GM19328 (cell line): ENCODE results near the gene SP3.

Experiments used
- ATAC-seq: cut with Tn5 transposase; IDR thresholded peaks from one replicate; pipeline ENCODE4 v1.9.1; 2021; ENCODE audit warnings: mild to moderate bottlenecking, moderate library complexity; ENCODE audit not compliant: unreplicated experiment

Gene SP3

GRCh38 chr2:173968551-173968950 is 3.4 kb upstream of the SP3 start:
- ATAC-seq, result no peak

- ATAC-seq, result no peak
Observed at GRCh38 chr2:173966274-173967098, 1.3 kb upstream of the SP3 start.

DNA sequence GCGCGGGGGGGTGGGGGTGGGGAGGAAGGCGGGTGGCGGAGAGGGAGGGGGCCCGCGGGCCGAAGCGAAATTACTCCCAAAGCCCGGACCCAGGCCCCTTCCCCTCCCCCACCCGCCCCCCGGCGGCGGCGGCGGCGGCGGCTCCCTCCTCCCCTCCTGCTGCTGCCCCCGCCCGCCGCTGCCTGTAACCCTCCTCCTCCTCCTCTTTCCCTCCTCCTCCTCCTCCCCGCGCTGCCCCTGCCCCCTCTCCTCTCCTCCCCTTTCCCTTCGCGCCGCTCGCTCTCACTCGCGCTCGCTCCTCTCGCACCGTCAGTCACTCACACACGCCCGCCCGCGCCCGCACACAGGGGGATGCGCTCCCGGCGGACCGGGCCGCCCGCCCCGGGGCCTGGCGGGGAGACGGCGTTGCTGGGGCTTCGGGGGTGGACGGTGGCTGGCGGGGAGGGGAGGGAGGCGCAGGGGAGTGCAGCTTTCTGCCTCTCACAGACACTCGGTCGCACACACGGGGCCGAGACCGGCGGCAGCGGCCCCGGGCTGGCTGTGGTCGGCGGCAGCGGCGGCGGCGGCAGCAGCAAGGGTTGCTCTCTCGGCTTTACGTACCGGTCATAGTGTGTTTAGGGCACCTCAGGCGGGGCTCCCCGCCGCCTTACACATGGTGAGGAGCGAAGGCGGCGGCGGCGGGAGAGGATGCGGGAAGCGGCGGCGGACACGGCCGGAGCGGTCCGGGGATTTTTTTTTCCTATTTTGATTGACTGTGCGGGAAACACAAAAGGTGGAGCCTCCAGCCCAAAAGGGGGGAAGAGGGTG is 405 bp downstream of the SP3 start:
- peak; percentile 0 for ATAC-seq

DNA sequence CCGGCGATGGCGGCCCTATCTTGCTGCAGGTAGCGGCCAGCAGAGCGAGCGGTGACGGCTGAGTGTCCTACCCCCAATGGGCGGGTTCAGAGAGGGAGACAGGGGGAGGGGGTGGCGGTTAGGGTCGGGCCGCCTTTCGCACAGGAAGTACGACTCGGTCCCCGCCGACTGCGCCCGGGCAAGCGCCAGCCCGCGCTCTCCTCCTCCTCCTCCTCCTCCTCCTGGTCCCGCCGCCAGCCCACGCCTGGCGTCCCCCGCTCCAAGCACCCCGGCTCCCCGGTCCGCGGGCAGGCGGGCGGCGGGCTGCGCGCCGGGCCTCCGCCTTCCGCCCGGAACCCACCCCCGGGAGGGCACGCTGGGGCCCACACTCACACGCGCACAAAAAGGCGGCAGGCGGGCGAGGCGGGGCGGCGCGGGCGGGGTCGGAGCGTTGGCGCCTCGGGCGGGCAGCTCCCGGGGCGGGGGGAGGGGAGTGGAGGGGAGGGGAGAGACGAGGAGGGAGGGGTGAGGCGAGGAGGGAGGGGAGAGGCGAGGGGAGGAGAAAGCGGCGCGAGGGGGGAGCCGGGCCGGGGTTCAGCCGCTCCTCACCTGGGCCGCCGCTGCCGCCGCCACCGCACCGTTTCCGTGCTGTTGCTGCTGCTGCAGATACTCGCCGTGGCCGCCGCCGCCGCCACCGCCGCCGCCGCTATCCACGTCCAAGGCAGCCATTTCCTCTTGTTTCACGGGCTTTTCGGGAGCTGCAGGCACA is 1.2 kb downstream of the SP3 start:
- ATAC-seq, result peak; percentile 47

- ATAC-seq, result peak; percentile 15
Observed at GRCh38 chr2:173963323-173963816, 1.8 kb downstream of the SP3 start.

DNA sequence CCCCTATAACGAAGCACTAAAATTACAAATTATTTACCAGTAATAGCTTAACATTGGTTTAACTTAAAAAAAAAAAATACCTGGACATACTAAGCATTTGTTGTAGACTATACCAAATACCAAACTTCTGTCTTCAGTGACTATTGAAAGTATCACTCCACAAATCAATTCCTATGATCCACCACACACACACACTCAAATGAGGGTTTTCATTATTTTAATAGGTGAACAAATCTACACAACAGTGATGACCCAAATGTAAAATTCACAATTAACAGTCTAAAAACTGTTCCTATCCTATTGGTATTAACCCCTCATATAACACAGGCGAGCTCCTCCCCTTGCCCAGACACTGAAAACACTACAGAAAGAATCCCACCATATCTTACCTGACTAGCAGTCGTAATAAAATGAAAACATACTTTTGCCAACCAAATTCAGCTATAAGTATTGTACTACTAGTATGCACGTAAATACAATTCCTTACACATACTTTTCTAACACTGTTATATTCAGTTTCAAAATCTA is 2.5 kb downstream of the SP3 start:
- no peak for ATAC-seq

DNA sequence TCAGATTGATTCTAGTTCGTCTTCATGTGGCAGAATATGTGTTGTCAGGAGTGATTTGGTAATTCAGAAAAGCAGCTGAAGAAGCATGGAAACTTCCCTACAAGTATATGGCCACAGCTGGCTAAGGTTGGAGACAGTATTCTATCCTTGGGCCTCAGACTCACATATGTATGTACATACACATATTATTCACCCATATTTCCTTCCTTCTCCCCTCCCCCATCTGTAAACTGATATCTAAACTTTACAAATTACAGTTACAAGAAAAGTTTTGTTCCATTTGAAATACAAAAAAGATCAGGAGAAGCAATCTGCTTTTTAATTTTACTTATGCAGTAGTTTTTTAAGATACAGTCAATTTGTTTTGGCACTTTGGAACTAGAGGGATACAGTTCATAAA is 3.1 kb downstream of the SP3 start:
- ATAC-seq, result no peak

DNA sequence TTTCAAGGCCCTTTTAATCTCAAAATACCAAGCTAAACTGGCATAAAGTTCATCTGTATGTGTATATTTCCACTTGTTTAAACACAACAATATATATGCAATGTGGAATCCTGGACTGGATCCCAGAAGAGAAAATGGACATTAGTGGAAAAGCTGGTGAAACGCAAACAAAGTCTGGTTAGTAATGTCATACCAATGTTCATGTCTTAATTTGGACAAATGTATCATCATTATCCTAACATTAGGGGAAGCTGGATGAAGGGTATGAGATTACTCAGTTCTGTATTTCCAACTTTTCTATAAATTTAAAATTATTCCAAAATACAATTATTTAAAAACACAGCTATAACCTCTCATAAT is 3.8 kb downstream of the SP3 start:
- no peak for ATAC-seq

- ATAC-seq, result no peak
Observed at GRCh38 chr2:173959909-173960308, 5.3 kb downstream of the SP3 start.

DNA sequence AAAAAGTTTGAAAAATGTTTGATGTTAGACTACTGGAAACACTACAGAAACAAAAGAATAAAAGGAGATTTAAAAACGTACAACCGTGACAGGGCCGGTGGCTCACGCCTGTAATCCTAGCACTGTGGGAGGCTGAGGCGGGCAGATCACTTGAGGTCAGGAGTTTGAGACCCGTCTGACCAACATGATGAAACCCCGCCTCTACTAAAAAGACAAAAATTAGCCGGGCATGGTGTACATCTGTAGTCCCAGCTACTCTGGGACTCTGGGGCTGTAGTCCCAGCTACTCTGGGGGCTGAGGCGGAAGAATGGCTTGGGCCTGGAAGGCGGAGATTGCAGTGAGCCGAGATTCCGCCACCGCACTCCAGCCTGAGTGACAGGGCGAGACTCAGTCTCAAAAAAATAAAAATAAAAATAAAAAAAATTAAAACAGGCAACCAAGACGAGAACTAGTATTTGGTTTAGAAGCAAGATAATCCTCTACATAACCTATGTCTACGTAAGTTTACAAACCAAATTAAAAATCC is 5.8 kb downstream of the SP3 start:
- no peak for ATAC-seq

DNA sequence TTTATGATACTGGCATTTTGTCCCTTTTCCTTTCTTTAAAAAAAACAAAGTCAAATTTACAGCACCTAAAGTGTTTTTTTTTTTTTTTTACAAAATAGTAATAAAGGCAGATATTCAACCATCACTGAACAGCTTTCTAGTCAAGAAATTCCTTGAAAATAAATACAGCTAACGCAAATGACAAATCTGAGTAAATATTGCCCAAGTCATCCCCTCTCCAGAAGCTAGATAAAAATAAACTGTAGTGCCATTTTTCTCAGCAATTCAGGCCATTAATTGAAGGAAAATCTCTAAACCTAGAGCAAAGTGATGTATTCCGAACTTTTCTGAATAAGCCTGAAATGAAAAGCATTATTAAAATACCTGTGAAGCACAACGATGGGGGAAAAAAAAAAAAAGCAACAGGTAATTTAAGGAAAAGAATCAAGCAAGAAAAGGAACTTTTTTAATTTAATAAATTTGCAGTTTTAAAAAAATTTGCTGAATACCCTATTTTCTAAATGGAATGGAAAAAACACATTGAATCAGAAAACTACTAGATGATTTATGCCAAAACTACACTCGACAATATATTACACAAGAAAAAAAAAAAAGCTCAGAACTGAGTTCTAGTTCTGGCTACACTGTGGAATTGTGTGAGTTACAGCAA is 6.9 kb downstream of the SP3 start:
- ATAC-seq, result no peak

DNA sequence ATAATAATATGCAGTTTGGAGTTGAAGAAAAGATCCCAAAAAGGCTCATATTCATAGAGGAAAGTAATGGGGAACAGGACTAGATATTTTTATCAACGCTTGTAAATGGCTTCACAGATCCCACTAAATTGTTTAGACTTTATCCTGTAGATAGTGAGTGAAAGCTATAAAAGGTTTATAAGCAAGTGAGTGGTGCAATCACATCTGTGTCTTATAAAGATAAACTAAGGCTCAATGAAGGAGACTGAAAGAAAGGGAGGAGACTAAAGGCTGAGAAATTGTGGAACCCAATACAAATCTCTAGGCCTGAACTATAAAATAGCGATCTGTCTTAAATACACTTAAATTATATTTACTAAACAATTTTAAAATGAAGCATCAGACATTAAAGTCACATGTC is 7.7 kb downstream of the SP3 start:
- ATAC-seq, result no peak

DNA sequence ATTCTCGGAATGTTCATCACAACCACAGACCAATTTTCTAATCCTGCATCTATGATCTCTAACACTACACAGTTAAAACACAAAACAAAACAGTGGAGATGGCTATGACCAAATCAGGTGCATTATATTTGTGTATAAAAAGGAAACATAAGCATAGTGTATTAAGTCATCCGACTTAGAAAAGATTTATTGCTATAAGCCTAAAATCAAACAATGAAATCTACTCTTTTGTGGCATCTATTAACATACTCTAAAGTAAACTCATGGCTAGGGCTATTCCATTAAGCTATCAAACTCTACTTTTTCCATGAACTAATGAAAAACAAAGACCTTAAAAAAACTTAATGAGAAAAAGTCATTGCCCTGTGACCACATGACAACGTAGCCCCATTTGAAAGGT is 8.7 kb downstream of the SP3 start:
- no peak for ATAC-seq

DNA sequence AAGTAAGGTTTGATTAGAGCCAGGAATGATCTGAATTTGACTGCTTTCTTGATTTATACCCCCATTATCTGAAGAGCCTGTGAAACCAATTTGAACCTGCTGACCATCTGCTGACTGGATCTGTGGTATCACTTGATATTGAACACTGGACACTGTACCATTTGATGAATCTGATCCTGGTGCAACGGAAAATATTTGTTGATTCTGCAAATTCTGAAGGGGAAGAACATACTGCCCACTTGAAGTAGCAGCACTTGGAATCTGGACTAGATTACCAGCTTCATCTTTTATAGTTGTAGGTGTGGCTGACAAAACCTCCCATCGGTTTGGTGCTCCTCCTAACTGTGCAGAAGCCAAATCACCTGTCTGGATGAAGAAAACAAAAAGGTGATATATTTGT is 9.3 kb downstream of the SP3 start:
- no peak for ATAC-seq

DNA sequence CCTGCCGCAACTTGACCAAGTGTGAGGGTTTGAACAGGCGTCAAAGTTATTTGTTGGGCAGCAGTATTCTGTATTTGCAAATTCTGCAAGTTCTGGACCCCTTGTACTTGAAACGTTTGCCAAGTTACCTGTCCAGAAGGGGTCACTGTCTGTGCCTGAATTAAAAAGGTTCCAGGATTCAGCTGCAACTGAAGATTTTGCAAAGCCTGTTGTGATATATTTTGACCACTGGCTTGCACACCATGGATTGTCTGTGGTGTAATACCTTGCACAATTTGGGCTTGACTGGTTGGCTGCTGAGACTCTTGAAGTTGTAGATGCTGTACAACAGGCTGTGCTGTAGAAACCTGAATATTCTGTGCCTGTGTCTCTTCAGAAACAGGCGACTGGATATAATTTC is 10.2 kb downstream of the SP3 start:
- no peak for ATAC-seq

DNA sequence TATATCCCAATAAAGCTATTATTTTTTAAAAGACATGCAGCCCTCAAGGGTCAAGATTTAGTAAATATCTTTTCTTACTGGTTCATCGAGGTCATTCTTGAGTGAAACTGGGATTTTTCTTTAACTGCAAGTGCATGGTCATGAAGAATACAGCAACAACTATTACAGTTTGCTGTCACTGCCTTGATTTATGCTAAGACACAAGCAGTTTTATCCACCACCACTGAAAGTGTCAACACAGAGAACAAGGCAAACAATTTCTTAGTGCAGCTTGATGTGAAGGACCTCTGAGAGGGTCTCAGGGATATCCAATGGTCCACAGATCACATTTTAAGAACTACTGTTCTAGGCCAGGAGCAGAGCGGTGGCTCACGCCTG is 12.1 kb downstream of the SP3 start:
- ATAC-seq, result no peak

- ATAC-seq, result no peak
Observed at GRCh38 chr2:173952267-173953046, 12.7 kb downstream of the SP3 start.

DNA sequence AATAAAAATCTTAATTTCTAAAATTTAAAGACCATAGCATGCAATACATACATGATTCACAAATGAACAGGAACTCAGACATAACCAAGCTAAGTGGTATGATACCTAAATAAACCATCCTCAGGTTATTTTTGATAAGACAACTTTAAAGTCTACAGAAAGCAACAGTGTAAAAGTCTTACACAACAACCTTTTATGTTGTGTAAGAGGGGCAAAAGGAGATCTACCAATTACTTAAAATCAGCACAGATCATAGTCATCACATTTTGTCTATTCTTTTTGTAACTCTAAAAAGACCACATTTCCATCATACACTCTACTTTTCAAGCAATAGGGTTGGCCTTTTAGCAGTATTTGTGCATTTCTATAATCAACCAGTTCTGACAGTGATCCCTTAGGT is 16.3 kb downstream of the SP3 start:
- no peak for ATAC-seq

- no peak for ATAC-seq
Observed at GRCh38 chr2:173948198-173948597, 17.0 kb downstream of the SP3 start.

DNA sequence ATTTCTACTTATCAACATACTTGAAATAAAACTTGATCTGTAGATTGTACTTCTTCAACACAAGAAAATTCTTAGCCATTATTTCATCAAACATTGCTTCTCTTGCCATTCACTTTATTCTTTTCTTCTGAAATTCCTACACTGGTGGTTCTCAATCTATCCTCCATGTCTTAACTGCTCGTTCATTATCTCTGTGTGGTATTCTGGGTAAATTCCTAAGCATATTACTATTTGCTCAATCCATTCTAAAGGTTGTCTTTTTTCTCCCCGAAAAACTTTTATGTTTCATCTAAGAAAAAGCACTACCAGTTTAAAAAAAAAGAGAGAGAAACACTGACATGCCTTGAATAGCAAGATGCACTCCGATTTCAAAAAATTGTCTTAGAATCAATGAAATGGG is 18.0 kb downstream of the SP3 start:
- no peak for ATAC-seq
